ENCODE measurements around the gene C16orf74. TPM values are rescaled to one million over a fixed set of nuclear protein-coding genes. Genes with fewer than 3 reads are reported as not detected.

C16orf74 gene
- total RNA-seq, 1 donor from 2014 or later: 4.7 TPM

GRCh38 chr16:85661740-85662481 lies 89.0 kb downstream of the C16orf74 start:
- peaks cover 26% of the 10 kb centered on the region for H3K36me3 Mint-ChIP-seq (ENCODE audit: low read depth, unreplicated experiment)
- H3K27ac ChIP-seq (ENCODE audit: low read depth, low read length): no peak overlapping the region
- H3K9me3 Mint-ChIP-seq (ENCODE audit: unreplicated experiment): no peaks in the 10 kb centered on the region
- DNase-seq (ENCODE audit: low read depth) (no peak), FAIRE-seq (no peak)
- H3K27ac Mint-ChIP-seq (ENCODE audit: unreplicated experiment): no peak overlapping the region
- H3K4me3 Mint-ChIP-seq (ENCODE audit: unreplicated experiment): no peak overlapping the region
- no peak overlapping the region for H2AFZ ChIP-seq (ENCODE audit: low read depth, low read length)
- H3K79me2 ChIP-seq (ENCODE audit: insufficient read depth, low read length): no peaks in the 10 kb centered on the region
- TF ChIP-seq EZH2 (IDR thresholded peaks at IDR 0.05; ENCODE audit: insufficient read depth, low read length) (no peak), CTCF (IDR thresholded peaks at IDR 0.05; ENCODE audit: insufficient read depth, low read depth, low read length) (no peak)
- H3K9ac ChIP-seq (ENCODE audit: low read length): no peak overlapping the region
- no peaks in the 10 kb centered on the region for H3K4me1 ChIP-seq (ENCODE audit: insufficient read depth, low read length)
- no peaks in the 10 kb centered on the region for H3K27me3 Mint-ChIP-seq (ENCODE audit: low read depth, unreplicated experiment)
- peaks cover 32% of the 10 kb centered on the region for H4K20me1 ChIP-seq (ENCODE audit: insufficient read depth, low read length)
- H3K36me3 ChIP-seq (ENCODE audit: insufficient read depth, low read length): peaks cover 11% of the 10 kb centered on the region
- H3K4me2 ChIP-seq (ENCODE audit: low read length): no peak overlapping the region
- H3K4me3 ChIP-seq (ENCODE audit: insufficient read depth, low read depth, low read length): no peak overlapping the region
- H3K9me3 ChIP-seq (ENCODE audit: insufficient read depth, low read depth, low read length): no peaks in the 10 kb centered on the region
- H3K4me1 Mint-ChIP-seq (ENCODE audit: low read depth, unreplicated experiment): no peaks in the 10 kb centered on the region
- H3K27me3 ChIP-seq (ENCODE audit: insufficient read depth, low read length): no peaks in the 10 kb centered on the region

- no peak overlapping the region for H2AFZ ChIP-seq (ENCODE audit: low read depth, low read length)
- no peaks in the 10 kb centered on the region for H3K27me3 Mint-ChIP-seq (ENCODE audit: low read depth, unreplicated experiment)
- H3K36me3 Mint-ChIP-seq (ENCODE audit: low read depth, unreplicated experiment): peaks cover 26% of the 10 kb centered on the region
- DNase-seq (ENCODE audit: low read depth): no peak
- no peak overlapping the region for H3K4me2 ChIP-seq (ENCODE audit: low read length)
- no peak for TF ChIP-seq EZH2 (IDR thresholded peaks at IDR 0.05; ENCODE audit: insufficient read depth, low read length)
- no peak for TF ChIP-seq CTCF (IDR thresholded peaks at IDR 0.05; ENCODE audit: insufficient read depth, low read depth, low read length)
- peaks cover 8% of the 10 kb centered on the region for H3K36me3 ChIP-seq (ENCODE audit: insufficient read depth, low read length)
- H3K9ac ChIP-seq (ENCODE audit: low read length): no peak overlapping the region
- FAIRE-seq: no peak
- H3K4me3 Mint-ChIP-seq (ENCODE audit: unreplicated experiment): no peak overlapping the region
- no peaks in the 10 kb centered on the region for H3K4me1 Mint-ChIP-seq (ENCODE audit: low read depth, unreplicated experiment)
- H3K27me3 ChIP-seq (ENCODE audit: insufficient read depth, low read length): no peaks in the 10 kb centered on the region
- no peaks in the 10 kb centered on the region for H3K79me2 ChIP-seq (ENCODE audit: insufficient read depth, low read length)
- H3K9me3 ChIP-seq (ENCODE audit: insufficient read depth, low read depth, low read length): no peaks in the 10 kb centered on the region
- H3K9me3 Mint-ChIP-seq (ENCODE audit: unreplicated experiment): no peaks in the 10 kb centered on the region
- H3K27ac ChIP-seq (ENCODE audit: low read depth, low read length): no peak overlapping the region
- no peak overlapping the region for H3K4me3 ChIP-seq (ENCODE audit: insufficient read depth, low read depth, low read length)
- H4K20me1 ChIP-seq (ENCODE audit: insufficient read depth, low read length): peaks cover 36% of the 10 kb centered on the region
- H3K4me1 ChIP-seq (ENCODE audit: insufficient read depth, low read length): no peaks in the 10 kb centered on the region
- H3K27ac Mint-ChIP-seq (ENCODE audit: unreplicated experiment): no peak overlapping the region
Measured at GRCh38 chr16:85660843-85661739, 89.8 kb downstream of the C16orf74 start.
